Measurements from ENCODE around the gene CADPS2. TPM values are rescaled to one million over a fixed set of nuclear protein-coding genes. Genes with fewer than 3 reads are reported as not detected.

CADPS2 gene
- total RNA-seq, 1 donor from 2014 or later: 12.5 TPM

DNA sequence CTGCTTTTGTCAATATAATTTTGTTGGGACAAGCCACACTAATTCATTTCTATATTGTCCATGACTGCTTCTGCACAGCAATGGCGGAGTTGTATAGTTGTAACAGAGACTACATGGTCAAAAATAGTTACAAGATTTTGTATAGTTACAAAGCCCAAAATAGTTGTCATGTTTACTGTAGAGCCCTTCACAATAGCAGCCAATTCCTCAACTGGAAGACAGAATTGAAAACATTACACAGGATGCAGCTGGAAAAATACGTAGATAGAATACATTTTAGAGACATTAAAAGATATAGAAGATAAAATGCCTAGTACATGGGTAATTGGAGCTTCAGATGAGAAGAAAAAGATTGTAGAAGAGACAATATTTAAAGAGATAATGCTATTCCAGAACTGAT, 425.3 kb downstream of the CADPS2 start:
- H3K27me3 ChIP-seq (ENCODE audit: control insufficient read depth in 3 of 3, insufficient read depth in 3 of 3, low read length in 3 of 3): no peaks in the 10 kb centered on the region
- no peaks in the 10 kb centered on the region for H3K9me3 ChIP-seq (ENCODE audit: control insufficient read depth in 3 of 3, low read length in 3 of 3)
- no peak overlapping the region for H3K9ac ChIP-seq (ENCODE audit: low read depth in 1 of 3, low read length in 3 of 3)
- H3K4me3 ChIP-seq (ENCODE audit: low read length in 3 of 3): no peak overlapping the region
- H3K36me3 ChIP-seq (ENCODE audit: control insufficient read depth in 3 of 3, insufficient read depth in 3 of 3, low read length in 3 of 3): no peaks in the 10 kb centered on the region
- H3K27ac ChIP-seq (ENCODE audit: low read depth, low read length): no peak overlapping the region
- no peaks in the 10 kb centered on the region for H3K4me1 ChIP-seq (ENCODE audit: control insufficient read depth in 3 of 3, insufficient read depth in 3 of 3, low read length in 3 of 3)

DNA sequence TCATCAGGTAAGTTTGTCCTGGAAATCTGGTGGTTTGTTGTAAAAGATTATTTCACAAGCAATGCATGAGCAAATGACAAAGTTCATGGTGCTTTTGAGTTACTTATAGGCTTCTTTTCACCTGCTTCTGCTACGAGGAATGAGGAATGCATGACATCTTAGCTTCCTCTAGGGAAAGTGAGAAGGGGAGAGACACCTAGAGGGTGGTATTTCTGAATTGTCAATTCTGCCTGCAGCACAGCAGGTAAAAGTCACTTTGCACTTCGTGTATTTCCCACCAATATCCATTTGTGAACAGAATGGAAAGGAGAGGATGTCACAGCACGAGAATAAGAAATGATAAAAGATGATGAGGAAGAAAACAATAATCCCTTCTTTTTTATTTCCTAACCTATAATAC, 428.3 kb downstream of the CADPS2 start:
- no peak overlapping the region for H3K4me3 ChIP-seq (ENCODE audit: low read length in 3 of 3)
- H3K27ac ChIP-seq (ENCODE audit: low read depth, low read length): no peak overlapping the region
- no peaks in the 10 kb centered on the region for H3K4me1 ChIP-seq (ENCODE audit: control insufficient read depth in 3 of 3, insufficient read depth in 3 of 3, low read length in 3 of 3)
- H3K36me3 ChIP-seq (ENCODE audit: control insufficient read depth in 3 of 3, insufficient read depth in 3 of 3, low read length in 3 of 3): no peaks in the 10 kb centered on the region
- no peaks in the 10 kb centered on the region for H3K9me3 ChIP-seq (ENCODE audit: control insufficient read depth in 3 of 3, low read length in 3 of 3)
- no peaks in the 10 kb centered on the region for H3K27me3 ChIP-seq (ENCODE audit: control insufficient read depth in 3 of 3, insufficient read depth in 3 of 3, low read length in 3 of 3)
- no peak overlapping the region for H3K9ac ChIP-seq (ENCODE audit: low read depth in 1 of 3, low read length in 3 of 3)

DNA sequence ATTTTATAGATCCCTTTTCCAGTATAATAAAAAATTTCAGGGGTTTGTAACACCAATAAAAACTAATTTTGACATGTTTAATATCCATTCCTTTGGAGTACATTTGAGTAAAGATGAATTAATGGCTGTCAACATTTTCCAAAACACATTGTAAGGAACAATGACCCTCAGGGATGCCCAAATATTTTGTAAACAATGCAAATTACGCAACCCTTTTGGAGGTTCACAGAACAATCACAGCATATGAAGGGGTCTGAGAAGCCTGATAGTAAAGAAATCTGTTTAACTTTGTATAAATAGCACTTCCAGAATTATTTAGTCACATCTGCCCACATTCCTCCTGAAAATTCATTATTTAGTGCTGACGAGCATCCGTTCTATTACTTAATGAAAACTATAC, 428.9 kb downstream of the CADPS2 start:
- H3K4me3 ChIP-seq (ENCODE audit: low read length in 3 of 3): no peak overlapping the region
- H3K36me3 ChIP-seq (ENCODE audit: control insufficient read depth in 3 of 3, insufficient read depth in 3 of 3, low read length in 3 of 3): no peaks in the 10 kb centered on the region
- H3K27me3 ChIP-seq (ENCODE audit: control insufficient read depth in 3 of 3, insufficient read depth in 3 of 3, low read length in 3 of 3): no peaks in the 10 kb centered on the region
- no peaks in the 10 kb centered on the region for H3K4me1 ChIP-seq (ENCODE audit: control insufficient read depth in 3 of 3, insufficient read depth in 3 of 3, low read length in 3 of 3)
- H3K9ac ChIP-seq (ENCODE audit: low read depth in 1 of 3, low read length in 3 of 3): no peak overlapping the region
- H3K27ac ChIP-seq (ENCODE audit: low read depth, low read length): no peak overlapping the region
- no peaks in the 10 kb centered on the region for H3K9me3 ChIP-seq (ENCODE audit: control insufficient read depth in 3 of 3, low read length in 3 of 3)

DNA sequence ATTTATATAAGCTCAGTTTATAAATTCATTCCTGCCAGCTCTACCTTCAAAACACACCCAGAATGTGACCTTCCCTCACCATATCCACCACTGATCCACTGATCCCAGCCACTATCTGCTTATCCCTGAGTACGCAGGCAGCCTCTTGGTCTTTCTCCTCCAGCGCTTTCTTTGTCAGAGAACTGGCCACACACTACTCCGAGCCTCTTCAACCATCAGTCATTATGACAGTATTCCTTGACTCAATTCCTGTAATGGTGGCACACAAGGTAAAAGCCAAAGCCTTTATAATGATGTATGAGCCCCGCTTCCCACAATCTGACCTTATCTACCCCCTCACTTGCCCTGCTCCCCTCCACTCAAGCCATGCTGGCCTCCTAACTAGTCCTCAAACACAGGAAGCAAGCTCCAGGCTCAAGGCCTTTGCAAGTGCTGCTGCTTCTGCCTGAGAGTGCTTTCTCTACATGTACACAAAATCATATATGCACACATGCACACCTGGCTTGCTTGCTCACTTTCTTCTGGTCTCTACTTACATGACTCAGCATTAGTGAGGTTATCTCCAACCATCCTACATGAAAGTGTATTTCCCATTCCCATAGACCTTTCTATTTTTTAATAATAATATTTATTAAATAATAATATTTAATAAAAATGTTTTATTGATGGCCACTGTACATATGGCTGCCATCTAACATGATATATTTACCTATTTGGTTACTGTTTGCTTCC, 431.3 kb downstream of the CADPS2 start:
- Histone ChIP-seq H3K9ac (ENCODE audit: low read depth in 1 of 3, low read length in 3 of 3) (no peak overlapping the region), H3K27ac (ENCODE audit: low read depth, low read length) (no peak overlapping the region), H3K36me3 (ENCODE audit: control insufficient read depth in 3 of 3, insufficient read depth in 3 of 3, low read length in 3 of 3) (peaks cover 0 to 2% (median 0%) of the 10 kb centered on the region in 3 donors)

DNA sequence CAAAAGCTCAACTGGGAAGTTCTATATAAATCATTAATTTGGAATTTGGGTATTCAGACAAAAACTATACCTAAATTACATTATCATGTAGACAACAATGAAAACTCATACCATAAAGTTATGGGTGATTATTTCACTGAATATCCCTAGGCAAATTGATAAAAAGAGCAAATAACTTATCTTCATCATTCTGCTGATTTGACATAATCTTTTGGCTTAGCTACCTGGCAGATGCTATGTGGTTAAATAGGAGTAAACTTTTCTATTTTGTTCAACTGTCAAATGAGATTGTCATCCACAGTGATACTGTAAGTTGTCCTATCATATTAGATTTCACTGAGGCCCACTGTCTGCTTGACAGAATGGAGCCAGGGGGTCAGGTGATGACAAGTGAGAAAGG, 432.8 kb downstream of the CADPS2 start:
- Histone ChIP-seq H3K27ac (ENCODE audit: low read depth, low read length) (no peak overlapping the region), H3K4me3 (ENCODE audit: low read length in 3 of 3) (no peak overlapping the region), H3K36me3 (ENCODE audit: control insufficient read depth in 3 of 3, insufficient read depth in 3 of 3, low read length in 3 of 3) (peaks cover 0 to 2% (median 0%) of the 10 kb centered on the region in 3 donors), H3K9ac (ENCODE audit: low read depth in 1 of 3, low read length in 3 of 3) (no peak overlapping the region), H3K27me3 (ENCODE audit: control insufficient read depth in 3 of 3, insufficient read depth in 3 of 3, low read length in 3 of 3) (no peaks in the 10 kb centered on the region), H3K9me3 (ENCODE audit: control insufficient read depth in 3 of 3, low read length in 3 of 3) (no peaks in the 10 kb centered on the region), H3K4me1 (ENCODE audit: control insufficient read depth in 3 of 3, insufficient read depth in 3 of 3, low read length in 3 of 3) (no peaks in the 10 kb centered on the region)

More for the DNA sequence above, 431.3 kb downstream of the CADPS2 start:
- H3K27me3 ChIP-seq (ENCODE audit: control insufficient read depth in 3 of 3, insufficient read depth in 3 of 3, low read length in 3 of 3): no peaks in the 10 kb centered on the region
- no peaks in the 10 kb centered on the region for H3K9me3 ChIP-seq (ENCODE audit: control insufficient read depth in 3 of 3, low read length in 3 of 3)
- no peaks in the 10 kb centered on the region for H3K4me1 ChIP-seq (ENCODE audit: control insufficient read depth in 3 of 3, insufficient read depth in 3 of 3, low read length in 3 of 3)
- H3K4me3 ChIP-seq (ENCODE audit: low read length in 3 of 3): no peak overlapping the region

DNA sequence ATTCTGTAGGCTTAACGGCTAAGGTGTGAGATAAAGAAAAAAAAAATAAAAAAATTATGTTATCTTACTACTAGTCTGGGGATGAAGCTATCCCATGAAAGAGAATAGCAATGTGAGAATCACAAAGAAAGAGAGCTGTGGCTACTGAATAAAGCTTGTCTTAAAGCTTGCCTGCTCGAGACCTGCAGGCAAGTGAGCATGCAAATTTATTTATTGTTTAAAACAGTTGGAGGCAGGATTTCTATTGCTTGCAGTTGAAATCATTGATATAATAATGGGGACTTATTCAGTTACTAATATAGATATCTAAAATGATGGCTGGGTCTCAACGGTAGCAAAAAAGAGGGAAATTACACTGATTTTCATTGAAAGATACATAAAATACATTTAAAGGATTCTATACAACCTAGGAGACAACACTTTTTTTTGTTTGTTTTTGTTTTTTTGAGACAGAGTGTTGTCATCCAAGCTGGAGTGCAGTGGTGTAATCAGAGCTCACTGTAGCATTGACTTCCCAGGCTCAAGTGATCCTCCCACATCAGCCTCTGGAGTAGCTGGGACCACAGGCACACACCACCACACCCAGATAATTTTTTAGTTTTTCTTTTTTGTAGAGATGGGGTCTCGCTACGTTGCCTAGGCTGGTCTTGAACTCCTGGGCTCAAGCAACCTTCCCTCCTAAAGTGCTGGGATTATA, 437.2 kb downstream of the CADPS2 start:
- Histone ChIP-seq H3K36me3 (ENCODE audit: control insufficient read depth in 3 of 3, insufficient read depth in 3 of 3, low read length in 3 of 3) (peaks cover 0 to 2% (median 0%) of the 10 kb centered on the region in 3 donors), H3K4me1 (ENCODE audit: control insufficient read depth in 3 of 3, insufficient read depth in 3 of 3, low read length in 3 of 3) (no peaks in the 10 kb centered on the region), H3K9me3 (ENCODE audit: control insufficient read depth in 3 of 3, low read length in 3 of 3) (no peaks in the 10 kb centered on the region)

DNA sequence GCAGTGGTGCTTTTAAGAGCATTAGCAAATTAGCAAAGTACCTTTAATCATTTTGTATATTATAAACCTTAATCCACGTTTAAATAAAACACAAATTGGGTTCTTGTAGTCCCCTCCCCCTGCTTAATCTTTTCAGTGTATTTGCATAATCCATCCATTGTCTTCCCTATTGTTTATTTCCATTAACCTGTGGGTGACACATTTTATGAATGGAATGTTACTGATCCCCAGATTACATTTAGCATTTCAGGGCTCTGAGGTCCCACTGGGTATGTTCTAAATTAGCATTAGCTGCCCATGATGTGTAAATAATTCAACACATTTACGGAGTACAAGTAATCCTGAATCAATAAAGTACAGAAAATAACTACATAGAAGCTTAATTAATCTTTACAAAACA, 443.3 kb downstream of the CADPS2 start:
- no peak overlapping the region for H3K9ac ChIP-seq (ENCODE audit: low read depth in 1 of 3, low read length in 3 of 3)
- no peak overlapping the region for H3K4me3 ChIP-seq (ENCODE audit: low read length in 3 of 3)
- no peaks in the 10 kb centered on the region for H3K4me1 ChIP-seq (ENCODE audit: control insufficient read depth in 3 of 3, insufficient read depth in 3 of 3, low read length in 3 of 3)
- no peak overlapping the region for H3K27ac ChIP-seq (ENCODE audit: low read depth, low read length)
- no peaks in the 10 kb centered on the region for H3K36me3 ChIP-seq (ENCODE audit: control insufficient read depth in 3 of 3, insufficient read depth in 3 of 3, low read length in 3 of 3)
- H3K27me3 ChIP-seq (ENCODE audit: control insufficient read depth in 3 of 3, insufficient read depth in 3 of 3, low read length in 3 of 3): no peaks in the 10 kb centered on the region
- H3K9me3 ChIP-seq (ENCODE audit: control insufficient read depth in 3 of 3, low read length in 3 of 3): peaks cover 0 to 2% (median 0%) of the 10 kb centered on the region in 3 donors

More for the DNA sequence above, 437.2 kb downstream of the CADPS2 start:
- no peak overlapping the region for H3K9ac ChIP-seq (ENCODE audit: low read depth in 1 of 3, low read length in 3 of 3)
- no peaks in the 10 kb centered on the region for H3K27me3 ChIP-seq (ENCODE audit: control insufficient read depth in 3 of 3, insufficient read depth in 3 of 3, low read length in 3 of 3)
- H3K27ac ChIP-seq (ENCODE audit: low read depth, low read length): no peak overlapping the region
- H3K4me3 ChIP-seq (ENCODE audit: low read length in 3 of 3): no peak overlapping the region

DNA sequence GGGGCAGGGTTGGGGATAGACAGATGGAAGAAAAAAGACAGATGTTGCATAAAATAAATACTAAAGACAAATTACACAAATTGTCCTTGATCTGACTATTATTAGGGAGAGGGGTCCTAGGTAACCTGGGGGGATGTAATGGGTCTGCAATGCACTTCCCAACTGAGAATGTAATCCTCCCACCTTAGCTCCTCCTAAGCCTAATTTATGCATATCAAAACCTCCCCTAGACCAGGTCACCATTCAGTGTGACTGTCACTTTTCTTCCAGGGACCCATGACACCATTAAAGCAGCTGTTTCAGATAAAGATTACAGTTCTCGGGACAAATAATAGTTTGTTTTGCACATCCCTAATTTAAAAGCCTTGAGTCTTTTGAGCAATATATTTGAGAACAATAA, 447.8 kb downstream of the CADPS2 start:
- H3K9me3 ChIP-seq (ENCODE audit: control insufficient read depth in 3 of 3, low read length in 3 of 3): no peaks in the 10 kb centered on the region
- H3K4me3 ChIP-seq (ENCODE audit: low read length in 3 of 3): no peak overlapping the region
- no peaks in the 10 kb centered on the region for H3K27me3 ChIP-seq (ENCODE audit: control insufficient read depth in 3 of 3, insufficient read depth in 3 of 3, low read length in 3 of 3)
- H3K9ac ChIP-seq (ENCODE audit: low read depth in 1 of 3, low read length in 3 of 3): no peak overlapping the region
- H3K4me1 ChIP-seq (ENCODE audit: control insufficient read depth in 3 of 3, insufficient read depth in 3 of 3, low read length in 3 of 3): no peaks in the 10 kb centered on the region
- no peak overlapping the region for H3K27ac ChIP-seq (ENCODE audit: low read depth, low read length)
- H3K36me3 ChIP-seq (ENCODE audit: control insufficient read depth in 3 of 3, insufficient read depth in 3 of 3, low read length in 3 of 3): no peaks in the 10 kb centered on the region

DNA sequence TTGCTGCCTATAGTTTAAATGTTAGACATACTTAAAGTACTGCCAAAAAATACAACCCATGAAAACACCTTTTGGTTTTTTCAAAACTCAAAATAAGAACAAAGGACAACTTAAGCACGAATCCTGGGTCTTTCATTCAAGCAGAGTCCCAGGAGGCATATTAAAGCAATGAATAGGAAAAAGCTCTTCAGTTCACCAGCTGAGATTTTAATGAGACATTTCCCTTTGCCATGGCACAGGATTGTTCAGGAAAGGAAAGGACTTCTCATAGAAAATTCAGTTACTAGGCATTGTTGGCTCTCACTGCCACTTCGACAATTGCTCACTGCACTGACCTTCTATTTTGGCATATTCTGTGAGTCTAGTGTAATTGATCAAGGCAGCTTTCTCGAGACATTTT, 448.3 kb downstream of the CADPS2 start:
- H3K36me3 ChIP-seq (ENCODE audit: control insufficient read depth in 3 of 3, insufficient read depth in 3 of 3, low read length in 3 of 3): no peaks in the 10 kb centered on the region
- H3K4me3 ChIP-seq (ENCODE audit: low read length in 3 of 3): no peak overlapping the region
- no peaks in the 10 kb centered on the region for H3K9me3 ChIP-seq (ENCODE audit: control insufficient read depth in 3 of 3, low read length in 3 of 3)
- H3K9ac ChIP-seq (ENCODE audit: low read depth in 1 of 3, low read length in 3 of 3): no peak overlapping the region
- H3K4me1 ChIP-seq (ENCODE audit: control insufficient read depth in 3 of 3, insufficient read depth in 3 of 3, low read length in 3 of 3): no peaks in the 10 kb centered on the region
- no peaks in the 10 kb centered on the region for H3K27me3 ChIP-seq (ENCODE audit: control insufficient read depth in 3 of 3, insufficient read depth in 3 of 3, low read length in 3 of 3)
- no peak overlapping the region for H3K27ac ChIP-seq (ENCODE audit: low read depth, low read length)

DNA sequence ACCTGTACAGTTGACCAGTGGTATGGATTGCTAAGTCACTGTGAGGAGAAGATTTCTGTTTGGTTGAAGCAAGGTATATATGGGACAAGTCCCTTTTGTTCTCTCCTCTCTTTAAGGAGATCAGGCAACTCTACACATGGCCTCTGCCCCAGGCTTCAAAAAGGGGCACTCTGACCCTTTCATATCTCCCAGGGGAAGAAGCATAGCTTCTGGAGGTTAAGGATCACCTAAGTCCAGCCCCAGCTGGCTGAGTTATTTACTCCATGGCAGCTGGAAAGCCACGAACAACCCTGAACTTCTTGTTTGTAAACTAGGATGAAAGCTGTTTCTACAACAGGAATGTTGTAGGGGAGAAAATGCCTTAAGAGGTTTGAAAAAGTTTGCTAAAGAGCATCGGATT, 452.5 kb downstream of the CADPS2 start:
- no peaks in the 10 kb centered on the region for H3K36me3 ChIP-seq (ENCODE audit: control insufficient read depth in 3 of 3, insufficient read depth in 3 of 3, low read length in 3 of 3)
- no peak overlapping the region for H3K9ac ChIP-seq (ENCODE audit: low read depth in 1 of 3, low read length in 3 of 3)
- H3K4me3 ChIP-seq (ENCODE audit: low read length in 3 of 3): no peak overlapping the region
- no peaks in the 10 kb centered on the region for H3K4me1 ChIP-seq (ENCODE audit: control insufficient read depth in 3 of 3, insufficient read depth in 3 of 3, low read length in 3 of 3)
- H3K9me3 ChIP-seq (ENCODE audit: control insufficient read depth in 3 of 3, low read length in 3 of 3): no peaks in the 10 kb centered on the region
- H3K27me3 ChIP-seq (ENCODE audit: control insufficient read depth in 3 of 3, insufficient read depth in 3 of 3, low read length in 3 of 3): no peaks in the 10 kb centered on the region
- no peak overlapping the region for H3K27ac ChIP-seq (ENCODE audit: low read depth, low read length)

Data from skeletal muscle tissue (tissue), 4 donors.